ENCODE results near the gene DAB1.

DNA sequence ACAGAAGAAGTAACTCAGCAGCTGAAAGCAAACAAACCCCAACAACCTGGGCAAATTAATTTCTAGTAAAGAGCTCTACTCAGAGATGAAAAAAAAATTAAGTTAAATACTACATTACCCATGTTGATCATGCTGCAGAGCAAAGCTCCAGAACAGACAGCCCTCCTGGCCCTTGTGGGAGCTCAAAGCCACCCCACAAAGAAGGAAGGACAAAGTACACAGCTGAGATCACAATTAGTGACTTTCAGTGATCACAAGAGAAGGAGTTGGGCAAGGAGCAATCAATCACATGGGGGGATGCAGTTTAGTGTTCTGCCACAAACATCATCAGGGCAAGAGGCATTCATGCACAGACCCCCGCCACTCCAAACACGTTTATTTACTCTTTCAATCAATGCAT, 114.2 kb downstream of the DAB1 start:
- no peak for TF ChIP-seq SP1 (IDR thresholded peaks at IDR 0.05)
- TF ChIP-seq ARNT (IDR thresholded peaks at IDR 0.05): no peak
- TF ChIP-seq FOXM1 (IDR thresholded peaks at IDR 0.05; ENCODE audit: borderline replicate concordance): no peak
- TF ChIP-seq LEF1 (IDR thresholded peaks at IDR 0.05; ENCODE audit: borderline replicate concordance): no peak
- TF ChIP-seq, protein P1, sequence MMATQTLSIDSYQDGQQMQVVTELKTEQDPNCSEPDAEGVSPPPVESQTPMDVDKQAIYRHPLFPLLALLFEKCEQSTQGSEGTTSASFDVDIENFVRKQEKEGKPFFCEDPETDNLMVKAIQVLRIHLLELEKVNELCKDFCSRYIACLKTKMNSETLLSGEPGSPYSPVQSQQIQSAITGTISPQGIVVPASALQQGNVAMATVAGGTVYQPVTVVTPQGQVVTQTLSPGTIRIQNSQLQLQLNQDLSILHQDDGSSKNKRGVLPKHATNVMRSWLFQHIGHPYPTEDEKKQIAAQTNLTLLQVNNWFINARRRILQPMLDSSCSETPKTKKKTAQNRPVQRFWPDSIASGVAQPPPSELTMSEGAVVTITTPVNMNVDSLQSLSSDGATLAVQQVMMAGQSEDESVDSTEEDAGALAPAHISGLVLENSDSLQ (IDR thresholded peaks at IDR 0.05): no peak
- TF ChIP-seq ZNF384 (IDR thresholded peaks at IDR 0.05): no peak
